HFFc6 (cell line): ENCODE data around the gene STX17. TPM values are rescaled to one million over a fixed set of nuclear protein-coding genes. Genes with fewer than 3 reads are reported as not detected.

Source experiments
- DNase-seq: peaks from one replicate; pipeline ENCODE4 v3.0.0-alpha.2; 2018
- H3K27ac Mint-ChIP-seq: 2 replicates; pipeline ENCODE4 v1.8.0; 2020; ENCODE audit warnings: mild to moderate bottlenecking, mixed read lengths
- H3K27me3 Mint-ChIP-seq: 2 replicates; pipeline ENCODE4 v1.8.0; 2021; ENCODE audit warnings: mild to moderate bottlenecking, moderate library complexity, mixed read lengths; ENCODE audit not compliant: insufficient read depth
- H3K36me3 Mint-ChIP-seq: 2 replicates; pipeline ENCODE4 v1.8.0; 2021; ENCODE audit warnings: low read depth, mixed read lengths
- H3K4me1 Mint-ChIP-seq: 2 replicates; pipeline ENCODE4 v1.8.0; 2020; ENCODE audit warnings: low read depth, mixed read lengths
- H3K4me3 Mint-ChIP-seq: 2 replicates; pipeline ENCODE4 v1.8.0; 2020; ENCODE audit warnings: mild to moderate bottlenecking, moderate library complexity, mixed read lengths
- H3K9me3 Mint-ChIP-seq: 2 replicates; pipeline ENCODE4 v1.8.0; 2020; ENCODE audit warnings: mild to moderate bottlenecking, mixed read lengths
- CTCF ChIP-seq: fragments of 200-600 bp; sonication (generic); IDR thresholded peaks from 2 replicates; pipeline ENCODE4 v1.5.0; 2021; ENCODE audit warnings: antibody characterized with exemption, mild to moderate bottlenecking
- total RNA-seq, 6 experiments: library from RNA; stranded (reverse); fragmentation: NEBNext Ultra II Directional; extraction: Animal tissue kit (Norgen Biotek cat#: 25700); gene quantifications; 2 replicates in 1 of 6; 3 replicates in 5 of 6; pipeline ENCODE4 v1.2.3, GENCODE V29; 2021

STX17 gene
- total RNA-seq, 6 experiments from 2014 or later, result 15.3 to 18.7 (median 15.6) TPM

- no peaks in the 10 kb centered on the region for H3K4me1 Mint-ChIP-seq
- no peak for DNase-seq
- no peak overlapping the region for H3K4me3 Mint-ChIP-seq
- TF ChIP-seq CTCF, result no peak
- no peaks in the 10 kb centered on the region for H3K9me3 Mint-ChIP-seq
- H3K27me3 Mint-ChIP-seq, result peaks cover 14% of the 10 kb centered on the region
- no peaks in the 10 kb centered on the region for H3K36me3 Mint-ChIP-seq
- no peak overlapping the region for H3K27ac Mint-ChIP-seq
Observed at GRCh38 chr9:99885747-99886146, 20.7 kb upstream of the STX17 start.

GRCh38 chr9:99889120-99889519, 17.3 kb upstream of the STX17 start:
- H3K4me1 Mint-ChIP-seq, result no peaks in the 10 kb centered on the region
- DNase-seq, result no peak
- no peak overlapping the region for H3K27ac Mint-ChIP-seq
- TF ChIP-seq CTCF, result 0 out of 2 replicates have a peak, but pooled peaks have one; percentile 24
- no peaks in the 10 kb centered on the region for H3K36me3 Mint-ChIP-seq
- no peaks in the 10 kb centered on the region for H3K9me3 Mint-ChIP-seq
- H3K27me3 Mint-ChIP-seq, result peaks cover 15% of the 10 kb centered on the region
- no peak overlapping the region for H3K4me3 Mint-ChIP-seq

- DNase-seq, result no peak
- no peak for TF ChIP-seq CTCF
- Mint-ChIP-seq H3K4me1 (no peaks in the 10 kb centered on the region), H3K27ac (no peak overlapping the region), H3K27me3 (peaks cover 25% of the 10 kb centered on the region), H3K4me3 (no peak overlapping the region), H3K9me3 (no peaks in the 10 kb centered on the region), H3K36me3 (no peaks in the 10 kb centered on the region)
Observed at GRCh38 chr9:99894826-99895225, 11.6 kb upstream of the STX17 start.

GRCh38 chr9:99895510-99895909, 10.9 kb upstream of the STX17 start:
- Mint-ChIP-seq H3K27ac (no peak overlapping the region), H3K27me3 (peaks cover 19% of the 10 kb centered on the region), H3K9me3 (no peaks in the 10 kb centered on the region), H3K36me3 (no peaks in the 10 kb centered on the region), H3K4me3 (no peak overlapping the region), H3K4me1 (no peaks in the 10 kb centered on the region)
- no peak for DNase-seq
- TF ChIP-seq CTCF, result no peak

GRCh38 chr9:99896119-99896518, 10.3 kb upstream of the STX17 start:
- Mint-ChIP-seq H3K4me3 (no peak overlapping the region), H3K9me3 (no peaks in the 10 kb centered on the region), H3K27me3 (peaks cover 19% of the 10 kb centered on the region)

More at GRCh38 chr9:99896119-99896518, 10.3 kb upstream of the STX17 start:
- Mint-ChIP-seq H3K4me1 (no peaks in the 10 kb centered on the region), H3K27ac (no peak overlapping the region), H3K36me3 (no peaks in the 10 kb centered on the region)
- TF ChIP-seq CTCF, result no peak
- no peak for DNase-seq
